Vagina (tissue), 2 donors: ENCODE data around the gene USP12.

Experiments
- CTCF ChIP-seq, 3 experiments: fragments of 450-650 bp in 2 of 3; fragments of 200-600 bp in 1 of 3; sonication (generic) in 1 of 3; IDR thresholded peaks; one replicate each; pipeline ENCODE4 v1.5.1; 2017 to 2019; ENCODE audit warnings: antibody characterized with exemption in 3 of 3, mild to moderate bottlenecking in 2 of 3, moderate library complexity in 2 of 3
- POLR2A ChIP-seq, 2 donors: fragments of 450-650 bp; IDR thresholded peaks; one replicate each; pipeline ENCODE4 v1.6.1; 2017; ENCODE audit warnings: antibody characterized with exemption in 2 of 2, mild to moderate bottlenecking in 2 of 2, moderate library complexity in 2 of 2
- POLR2AphosphoS5 ChIP-seq, 2 donors: sonication (generic); formaldehyde crosslinking; IDR thresholded peaks; one replicate each; pipeline ENCODE4 v1.9.0; 2017; ENCODE audit warnings: antibody characterized with exemption in 2 of 2, mild to moderate bottlenecking in 2 of 2, low read depth in 1 of 2; ENCODE audit not compliant: insufficient read depth in 1 of 2

- no peak for TF ChIP-seq POLR2AphosphoS5 (IDR thresholded peaks at IDR 0.05; ENCODE audit: insufficient read depth in 1 of 2, low read depth in 1 of 2)
- TF ChIP-seq CTCF (IDR thresholded peaks at IDR 0.05) = no peak
- no peak for TF ChIP-seq POLR2A (IDR thresholded peaks at IDR 0.05)
These were observed 98.4 kb downstream of the USP12 start for GRCh38 chr13:27073186-27073585.
